Ishikawa (cell line): ENCODE data around the gene CCDC188.
A peak's percentile ranks its signal among the peaks of the same experiment; 100 is the strongest.

ENCODE experiments used
- CEBPB ChIP-seq: IDR thresholded peaks from 2 replicates; pipeline ENCODE4 v1.6.1; 2012
- CREB1 ChIP-seq: IDR thresholded peaks from 2 replicates; pipeline ENCODE4 v1.6.1; 2012; ENCODE audit warnings: low read depth
- EGR1 ChIP-seq: IDR thresholded peaks from 2 replicates; pipeline ENCODE4 v1.6.1; 2012
- EP300 ChIP-seq: IDR thresholded peaks from 2 replicates; pipeline ENCODE4 v1.6.1; 2012; ENCODE audit warnings: borderline replicate concordance
- FOXM1 ChIP-seq: IDR thresholded peaks from 2 replicates; pipeline ENCODE4 v1.6.1; 2012; ENCODE audit warnings: low read depth, borderline replicate concordance
- NFIC ChIP-seq: IDR thresholded peaks from 2 replicates; pipeline ENCODE4 v1.6.1; 2012
- RAD21 ChIP-seq: IDR thresholded peaks from 2 replicates; pipeline ENCODE4 v1.6.1; 2012; ENCODE audit warnings: low read depth
- TAF1 ChIP-seq: IDR thresholded peaks from 2 replicates; pipeline ENCODE4 v1.6.1; 2012; ENCODE audit warnings: low read depth, mild to moderate bottlenecking
- TCF12 ChIP-seq: IDR thresholded peaks from 2 replicates; pipeline ENCODE4 v1.6.1; 2012; ENCODE audit warnings: low read depth
- TEAD4 ChIP-seq: IDR thresholded peaks from 2 replicates; pipeline ENCODE4 v1.6.1; 2012
- YY1 ChIP-seq: IDR thresholded peaks from 2 replicates; pipeline ENCODE4 v1.6.1; 2012; ENCODE audit warnings: low read depth
- ZBTB7A ChIP-seq: IDR thresholded peaks from 2 replicates; pipeline ENCODE4 v1.6.1; 2012; ENCODE audit warnings: low read depth
- TF ChIP-seq, protein P1 (sequence below): IDR thresholded peaks from 2 replicates; pipeline ENCODE4 v1.6.1; 2012
- TF ChIP-seq, protein P2 (sequence below): IDR thresholded peaks from 2 replicates; pipeline ENCODE4 v1.6.1; 2012; ENCODE audit warnings: low read depth, mild to moderate bottlenecking
- TF ChIP-seq, protein P3 (sequence below): IDR thresholded peaks from 2 replicates; pipeline ENCODE4 v1.6.1; 2012

Gene CCDC188

DNA sequence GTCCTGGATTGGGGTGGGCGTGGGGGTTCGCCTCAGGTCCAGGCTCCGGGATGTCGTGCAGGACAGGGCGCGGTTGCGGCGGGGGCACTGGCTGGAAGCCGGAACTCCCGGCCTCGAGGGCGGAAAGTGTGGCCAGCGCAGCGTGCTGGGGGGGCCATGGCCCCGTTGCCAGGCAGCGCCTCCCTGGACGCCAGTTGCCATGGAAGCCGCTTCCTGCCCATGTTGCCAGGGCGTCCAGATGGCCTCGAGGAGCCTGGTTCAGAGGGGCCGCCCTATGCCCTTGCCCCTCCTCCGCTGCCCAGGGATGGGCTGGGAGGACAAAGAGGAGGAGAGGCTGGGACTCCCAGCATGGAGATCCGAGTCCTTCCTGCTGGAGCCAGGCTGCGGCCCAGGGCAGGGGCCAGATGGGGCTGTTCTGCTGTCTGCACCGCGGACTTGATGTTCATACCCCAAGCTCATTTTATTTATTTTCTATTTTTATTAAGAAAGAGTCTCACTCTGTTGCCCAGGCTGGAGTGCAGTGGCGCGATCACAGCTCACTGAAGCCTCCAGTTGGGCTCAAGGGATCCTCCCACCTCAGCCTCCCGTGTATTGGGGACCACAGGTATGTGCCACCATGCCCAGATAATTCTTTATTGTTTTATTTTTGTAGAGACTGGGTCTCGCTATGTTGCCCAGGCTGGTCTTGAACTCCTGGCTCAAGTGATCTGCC lies 4.6 kb upstream of the CCDC188 start:
- TF ChIP-seq, protein P1, sequence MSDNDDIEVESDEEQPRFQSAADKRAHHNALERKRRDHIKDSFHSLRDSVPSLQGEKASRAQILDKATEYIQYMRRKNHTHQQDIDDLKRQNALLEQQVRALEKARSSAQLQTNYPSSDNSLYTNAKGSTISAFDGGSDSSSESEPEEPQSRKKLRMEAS, result peak; percentile 68
- TF ChIP-seq, protein P2, sequence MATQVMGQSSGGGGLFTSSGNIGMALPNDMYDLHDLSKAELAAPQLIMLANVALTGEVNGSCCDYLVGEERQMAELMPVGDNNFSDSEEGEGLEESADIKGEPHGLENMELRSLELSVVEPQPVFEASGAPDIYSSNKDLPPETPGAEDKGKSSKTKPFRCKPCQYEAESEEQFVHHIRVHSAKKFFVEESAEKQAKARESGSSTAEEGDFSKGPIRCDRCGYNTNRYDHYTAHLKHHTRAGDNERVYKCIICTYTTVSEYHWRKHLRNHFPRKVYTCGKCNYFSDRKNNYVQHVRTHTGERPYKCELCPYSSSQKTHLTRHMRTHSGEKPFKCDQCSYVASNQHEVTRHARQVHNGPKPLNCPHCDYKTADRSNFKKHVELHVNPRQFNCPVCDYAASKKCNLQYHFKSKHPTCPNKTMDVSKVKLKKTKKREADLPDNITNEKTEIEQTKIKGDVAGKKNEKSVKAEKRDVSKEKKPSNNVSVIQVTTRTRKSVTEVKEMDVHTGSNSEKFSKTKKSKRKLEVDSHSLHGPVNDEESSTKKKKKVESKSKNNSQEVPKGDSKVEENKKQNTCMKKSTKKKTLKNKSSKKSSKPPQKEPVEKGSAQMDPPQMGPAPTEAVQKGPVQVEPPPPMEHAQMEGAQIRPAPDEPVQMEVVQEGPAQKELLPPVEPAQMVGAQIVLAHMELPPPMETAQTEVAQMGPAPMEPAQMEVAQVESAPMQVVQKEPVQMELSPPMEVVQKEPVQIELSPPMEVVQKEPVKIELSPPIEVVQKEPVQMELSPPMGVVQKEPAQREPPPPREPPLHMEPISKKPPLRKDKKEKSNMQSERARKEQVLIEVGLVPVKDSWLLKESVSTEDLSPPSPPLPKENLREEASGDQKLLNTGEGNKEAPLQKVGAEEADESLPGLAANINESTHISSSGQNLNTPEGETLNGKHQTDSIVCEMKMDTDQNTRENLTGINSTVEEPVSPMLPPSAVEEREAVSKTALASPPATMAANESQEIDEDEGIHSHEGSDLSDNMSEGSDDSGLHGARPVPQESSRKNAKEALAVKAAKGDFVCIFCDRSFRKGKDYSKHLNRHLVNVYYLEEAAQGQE, result no peak

DNA sequence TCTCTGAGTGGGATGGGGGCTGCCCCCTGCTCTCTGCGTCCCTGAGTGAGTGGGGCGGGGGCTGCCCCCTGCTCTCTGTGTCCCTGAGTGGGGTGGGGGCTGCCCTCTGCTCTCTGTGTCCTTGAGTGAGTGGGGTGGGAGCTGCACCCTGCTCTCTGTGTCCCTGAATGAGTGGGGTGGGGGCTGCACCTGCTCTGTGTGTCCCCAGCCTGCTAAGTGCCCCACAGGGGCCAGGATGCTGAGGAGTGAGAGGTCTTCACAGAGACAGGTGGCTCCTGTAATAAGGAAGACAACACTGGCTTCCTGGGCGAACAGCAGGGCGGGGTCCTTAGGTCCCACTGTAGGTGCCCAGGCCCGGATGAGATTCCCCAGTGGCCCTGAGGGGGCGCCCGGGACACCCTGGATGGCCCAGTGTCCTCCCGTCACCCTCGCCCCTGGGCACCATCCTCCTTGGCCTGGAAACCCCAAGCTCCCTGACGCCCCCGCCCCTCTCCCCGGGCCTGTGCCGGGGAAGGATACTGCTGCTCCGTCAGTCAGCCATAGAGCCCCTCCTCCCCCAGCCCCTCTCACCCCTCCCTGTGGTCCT lies 3.8 kb upstream of the CCDC188 start:
- TF ChIP-seq TAF1 (no peak), NFIC (no peak), YY1 (no peak), EP300 (no peak), RAD21 (no peak), CEBPB (no peak), FOXM1 (no peak), CREB1 (no peak), ZBTB7A (no peak), EGR1 (no peak), TCF12 (no peak), TEAD4 (no peak)
- TF ChIP-seq, protein P1, result no peak
- TF ChIP-seq, protein P3, sequence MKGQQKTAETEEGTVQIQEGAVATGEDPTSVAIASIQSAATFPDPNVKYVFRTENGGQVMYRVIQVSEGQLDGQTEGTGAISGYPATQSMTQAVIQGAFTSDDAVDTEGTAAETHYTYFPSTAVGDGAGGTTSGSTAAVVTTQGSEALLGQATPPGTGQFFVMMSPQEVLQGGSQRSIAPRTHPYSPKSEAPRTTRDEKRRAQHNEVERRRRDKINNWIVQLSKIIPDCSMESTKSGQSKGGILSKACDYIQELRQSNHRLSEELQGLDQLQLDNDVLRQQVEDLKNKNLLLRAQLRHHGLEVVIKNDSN, result no peak
- TF ChIP-seq, protein P2, result no peak

DNA sequence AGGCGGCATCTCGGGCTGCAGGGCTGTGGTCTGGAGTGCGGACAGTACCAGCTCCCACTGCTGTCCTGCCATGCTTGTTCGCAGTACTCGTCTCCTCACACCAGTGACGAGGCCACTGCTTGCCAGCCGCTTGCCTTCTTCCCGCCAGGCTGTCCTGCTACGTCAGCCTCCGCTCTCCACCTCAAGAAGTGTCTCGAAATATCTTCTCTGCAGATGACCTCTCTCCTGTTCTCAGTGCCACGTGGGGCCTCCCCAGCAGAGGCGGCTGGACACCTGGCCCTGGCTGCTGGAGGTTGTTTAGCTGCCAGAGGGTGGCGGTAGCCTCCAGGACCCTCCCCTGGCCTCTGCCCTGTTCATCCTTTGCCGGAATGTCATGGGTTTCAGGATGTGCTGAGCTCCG lies 3.1 kb upstream of the CCDC188 start:
- TF ChIP-seq YY1 (no peak), CREB1 (no peak), ZBTB7A (no peak), EP300 (no peak), NFIC (no peak), RAD21 (no peak), TAF1 (no peak), TCF12 (no peak), CEBPB (no peak), TEAD4 (no peak), FOXM1 (no peak), EGR1 (no peak)
- TF ChIP-seq, protein P2, result no peak
- TF ChIP-seq, protein P3, result no peak
- TF ChIP-seq, protein P1, result no peak

DNA sequence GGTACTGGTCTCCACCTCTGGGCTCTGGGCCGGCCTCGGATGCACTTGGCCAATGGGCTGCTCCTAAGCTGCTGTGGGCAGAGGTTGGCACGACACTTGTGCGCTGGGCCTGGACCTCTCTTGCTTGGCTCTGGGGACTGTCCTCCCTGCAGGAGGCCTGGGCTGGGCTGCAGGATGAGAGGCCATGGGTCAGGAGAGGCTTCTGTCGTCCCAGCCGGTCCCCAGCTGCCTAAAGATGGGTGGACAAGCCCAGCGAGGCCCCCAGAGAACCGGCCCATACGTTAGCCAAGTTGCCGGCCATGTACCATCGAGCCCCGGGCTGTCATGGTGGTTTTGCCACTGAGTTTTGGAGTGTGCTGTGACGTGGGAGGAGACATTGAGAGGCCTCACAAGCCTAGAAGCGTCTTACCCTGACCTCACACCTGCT lies 1.6 kb upstream of the CCDC188 start:
- TF ChIP-seq YY1 (no peak), TCF12 (no peak), TAF1 (no peak), FOXM1 (no peak), CREB1 (no peak), ZBTB7A (no peak), TEAD4 (no peak), EGR1 (no peak), NFIC (no peak), RAD21 (no peak), CEBPB (no peak), EP300 (no peak)
- TF ChIP-seq, protein P1, result no peak
- TF ChIP-seq, protein P3, result no peak
- TF ChIP-seq, protein P2, result no peak
